ENCODE measurements around the gene PMM2.

The PMM2 gene

GRCh38 chr16:8889893-8890548 lies 92.4 kb downstream of the PMM2 start:
- H3K4me3 ChIP-seq (ENCODE audit: low read depth, low read length): no peak overlapping the region
- DNase-seq: no peak
- no peaks in the 10 kb centered on the region for H3K27me3 ChIP-seq
- H3K36me3 ChIP-seq: peaks cover 60% of the 10 kb centered on the region
- no peaks in the 10 kb centered on the region for H3K9me3 ChIP-seq
- no peak for TF ChIP-seq CTCF (IDR thresholded peaks at IDR 0.05; ENCODE audit: low read depth, low read length)
- H3K4me1 ChIP-seq: peaks cover 34% of the 10 kb centered on the region

GRCh38 chr16:8890549-8890921 lies 92.9 kb downstream of the PMM2 start:
- H3K9me3 ChIP-seq: no peaks in the 10 kb centered on the region
- H3K27me3 ChIP-seq: no peaks in the 10 kb centered on the region
- peaks cover 65% of the 10 kb centered on the region for H3K36me3 ChIP-seq
- H3K4me3 ChIP-seq (ENCODE audit: low read depth, low read length): no peak overlapping the region
- TF ChIP-seq CTCF (IDR thresholded peaks at IDR 0.05; ENCODE audit: low read depth, low read length): no peak
- H3K4me1 ChIP-seq: peaks cover 34% of the 10 kb centered on the region
- DNase-seq: no peak

- no peak for TF ChIP-seq CTCF (IDR thresholded peaks at IDR 0.05; ENCODE audit: low read depth, low read length)
- H3K4me3 ChIP-seq (ENCODE audit: low read depth, low read length): no peak overlapping the region
- no peaks in the 10 kb centered on the region for H3K9me3 ChIP-seq
- H3K4me1 ChIP-seq: peaks cover 24% of the 10 kb centered on the region
- no peak for DNase-seq
- H3K36me3 ChIP-seq: peaks cover 74% of the 10 kb centered on the region
- no peaks in the 10 kb centered on the region for H3K27me3 ChIP-seq
These were observed 94.5 kb downstream of the PMM2 start for GRCh38 chr16:8892101-8892575.

GRCh38 chr16:8893426-8893825 lies 95.8 kb downstream of the PMM2 start:
- peaks cover 15% of the 10 kb centered on the region for H3K4me1 ChIP-seq
- no peaks in the 10 kb centered on the region for H3K27me3 ChIP-seq
- H3K4me3 ChIP-seq (ENCODE audit: low read depth, low read length): no peak overlapping the region
- peak; percentile 21; the same call in 1 of the 2 replicates for TF ChIP-seq CTCF (IDR thresholded peaks at IDR 0.05; ENCODE audit: low read depth, low read length)
- no peak for DNase-seq
- H3K36me3 ChIP-seq: peaks cover 76% of the 10 kb centered on the region
- H3K9me3 ChIP-seq: no peaks in the 10 kb centered on the region

GRCh38 chr16:8893976-8894690 lies 96.5 kb downstream of the PMM2 start:
- no peak for TF ChIP-seq CTCF (IDR thresholded peaks at IDR 0.05; ENCODE audit: low read depth, low read length)
- H3K9me3 ChIP-seq: no peaks in the 10 kb centered on the region
- H3K4me1 ChIP-seq: peaks cover 13% of the 10 kb centered on the region
- no peaks in the 10 kb centered on the region for H3K27me3 ChIP-seq
- no peak for DNase-seq
- no peak overlapping the region for H3K4me3 ChIP-seq (ENCODE audit: low read depth, low read length)
- peaks cover 83% of the 10 kb centered on the region for H3K36me3 ChIP-seq

GRCh38 chr16:8894736-8895334 lies 97.2 kb downstream of the PMM2 start:
- Histone ChIP-seq H3K36me3 (peaks cover 84% of the 10 kb centered on the region), H3K4me3 (ENCODE audit: low read depth, low read length) (no peak overlapping the region), H3K27me3 (no peaks in the 10 kb centered on the region), H3K4me1 (peaks cover 13% of the 10 kb centered on the region), H3K9me3 (no peaks in the 10 kb centered on the region)
- TF ChIP-seq CTCF (IDR thresholded peaks at IDR 0.05; ENCODE audit: low read depth, low read length): no peak
- no peak for DNase-seq

Data from BE2C (cell line).